NCI-H2107 treated with DMSO at 0.1 percent for 48 hours (cell line): ENCODE results near the gene ZNF831.
A peak's percentile ranks its signal among the peaks of the same experiment; 100 is the strongest.

Experiments used
- DNase-seq: peaks from one replicate; lab custom pipeline; 2025; ENCODE audit not compliant: unreplicated experiment; lab: John Stamatoyannopoulos, UW

ZNF831 gene

DNA sequence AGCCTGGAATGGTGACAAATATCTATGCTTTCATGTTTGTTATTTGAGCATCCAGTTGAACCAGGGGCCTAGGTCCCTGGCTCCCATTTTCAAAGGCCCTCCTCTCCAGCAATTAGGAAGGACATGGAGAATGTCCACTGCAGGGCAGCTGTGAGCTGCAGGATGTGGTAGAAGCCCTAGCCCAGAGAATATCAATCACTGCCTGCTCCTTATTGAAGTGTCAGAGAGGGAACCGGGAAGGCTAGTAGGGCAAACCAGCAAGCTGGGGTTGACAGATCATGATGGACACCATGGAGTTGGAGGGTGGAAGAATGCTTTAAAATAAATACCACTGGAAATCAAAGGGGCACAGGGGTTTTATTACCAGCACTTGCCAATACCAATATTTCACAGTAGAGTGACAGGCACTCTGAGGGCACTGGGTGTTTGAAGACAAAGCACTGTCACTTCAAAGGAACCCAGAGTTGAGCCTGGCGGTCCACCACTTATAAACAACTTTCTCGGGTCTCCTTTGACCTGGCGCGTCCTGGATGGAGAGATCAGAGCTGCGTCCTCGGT, 47.7 kb downstream of the ZNF831 start:
- no peak for DNase-seq

DNA sequence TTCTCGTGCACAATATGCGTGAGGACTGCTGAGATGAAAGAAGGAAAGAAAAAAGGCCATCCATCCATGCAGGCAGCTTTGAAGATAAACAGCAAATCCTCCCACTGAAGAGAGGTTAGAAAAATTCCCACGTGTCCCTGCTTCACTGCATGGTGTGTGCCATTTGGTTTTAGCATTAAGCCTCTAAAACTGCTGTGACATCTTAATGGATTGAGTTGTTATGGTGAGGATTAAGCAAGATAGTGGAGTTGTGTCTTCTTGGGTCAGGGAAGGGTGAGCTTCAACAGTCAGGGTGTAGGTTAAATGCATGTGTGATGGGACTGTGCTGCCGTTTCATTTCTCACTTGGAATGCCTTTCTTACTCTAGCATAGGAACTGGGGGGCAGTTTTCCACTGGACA, 50.5 kb downstream of the ZNF831 start:
- DNase-seq: no peak

DNA sequence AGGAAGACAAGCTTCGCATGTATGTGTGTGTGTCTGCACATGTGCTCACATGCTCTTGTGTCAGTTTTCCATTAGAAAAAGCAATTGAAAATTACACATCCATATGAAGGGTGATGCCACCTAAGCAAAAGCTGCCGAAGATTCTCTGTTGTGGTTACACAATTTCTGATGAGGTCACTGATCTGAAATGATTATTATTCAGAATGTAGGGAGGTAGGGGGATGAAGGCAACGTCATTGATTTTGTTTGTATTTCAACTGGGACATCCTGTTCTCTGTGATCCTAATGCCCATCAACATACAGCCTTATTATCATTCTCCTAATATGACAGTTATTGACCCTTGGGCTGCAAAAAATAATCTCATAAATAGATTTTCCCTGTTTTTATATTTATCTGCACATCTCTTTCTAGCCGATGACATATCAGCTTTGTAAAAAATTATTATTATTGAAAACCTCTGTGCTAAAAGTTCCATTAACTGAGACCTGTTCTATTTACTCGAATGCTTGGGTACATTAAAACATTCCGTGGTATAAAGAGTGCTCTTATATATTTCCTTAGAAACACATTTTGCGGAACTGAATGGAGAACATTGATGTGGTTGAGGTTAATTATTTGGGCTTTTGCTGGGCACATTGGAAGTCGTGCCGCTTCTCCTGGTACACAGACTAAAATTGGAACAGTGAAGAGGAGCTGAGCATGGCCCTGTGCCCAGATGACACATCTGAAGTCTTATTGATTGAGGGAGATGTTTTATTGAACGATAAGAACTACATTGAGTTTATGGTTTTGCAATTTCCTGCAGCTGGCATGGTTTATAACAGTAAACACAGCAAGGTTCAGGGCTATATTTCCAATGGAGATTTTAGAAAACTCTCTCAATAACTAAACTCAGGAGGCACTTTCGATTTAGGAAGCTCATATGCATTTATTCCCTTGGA, 51.3 kb downstream of the ZNF831 start:
- no peak for DNase-seq

DNA sequence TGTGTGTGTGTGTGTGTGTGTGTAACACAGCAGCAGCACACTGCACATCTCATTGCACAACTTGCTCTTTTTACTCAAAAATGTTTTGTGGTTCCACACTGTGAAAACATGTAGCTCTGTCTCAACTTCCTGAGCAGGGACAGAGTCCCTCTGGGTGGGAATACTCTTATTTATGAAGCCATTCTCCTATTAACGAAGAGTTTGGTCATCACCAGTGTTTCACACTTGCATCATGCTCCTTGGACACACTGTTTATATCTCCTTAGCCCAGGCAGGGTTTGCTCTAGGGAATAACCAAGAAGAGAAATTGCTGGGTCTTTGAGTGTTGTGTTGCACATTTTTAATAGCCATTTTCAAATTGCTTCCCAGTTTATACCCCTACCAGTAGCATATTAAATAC, 53.6 kb downstream of the ZNF831 start:
- DNase-seq: no peak

DNA sequence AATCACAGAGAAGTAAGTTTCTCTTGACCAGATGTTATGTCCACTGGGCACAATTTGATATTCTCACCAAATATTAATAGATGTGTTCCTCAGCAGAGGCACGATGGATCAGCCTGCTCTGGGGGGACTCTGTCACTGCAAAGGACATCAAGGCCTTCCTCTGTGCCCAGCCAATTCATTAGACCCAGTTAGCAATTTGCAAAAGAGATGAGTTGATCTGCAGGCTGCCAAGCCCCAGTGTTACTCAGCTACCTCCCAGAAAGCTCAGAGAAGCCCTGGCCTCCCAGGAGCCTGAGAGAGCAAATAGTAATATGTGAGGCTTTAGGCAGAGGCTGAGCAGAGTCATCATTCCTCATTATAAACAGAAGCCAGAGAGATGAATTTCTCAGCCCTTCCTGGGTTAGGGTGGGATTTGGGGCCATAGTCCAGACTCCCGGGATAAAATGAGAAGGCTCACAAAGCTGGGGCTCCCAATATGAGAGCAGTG, 54.2 kb downstream of the ZNF831 start:
- no peak for DNase-seq

DNA sequence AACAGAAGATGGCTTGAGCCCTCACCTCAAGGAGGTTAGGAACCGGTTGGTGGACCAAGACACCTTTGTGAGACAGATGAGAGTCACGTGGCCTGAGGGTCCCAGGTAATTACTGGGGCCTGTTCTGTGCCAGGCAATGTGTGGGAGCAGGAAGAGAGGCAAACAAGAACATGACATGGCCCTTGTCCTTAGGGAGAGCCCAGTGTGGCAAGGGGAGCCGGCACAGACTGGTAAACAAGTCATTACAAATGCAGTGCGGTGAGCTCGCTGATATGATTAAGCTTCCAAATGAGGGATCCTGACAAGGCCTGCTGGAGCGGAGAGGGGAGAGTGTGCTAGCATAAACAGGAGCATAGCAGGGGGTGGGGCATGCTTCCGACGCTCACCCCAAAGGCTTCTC, 55.6 kb downstream of the ZNF831 start:
- no peak for DNase-seq

DNA sequence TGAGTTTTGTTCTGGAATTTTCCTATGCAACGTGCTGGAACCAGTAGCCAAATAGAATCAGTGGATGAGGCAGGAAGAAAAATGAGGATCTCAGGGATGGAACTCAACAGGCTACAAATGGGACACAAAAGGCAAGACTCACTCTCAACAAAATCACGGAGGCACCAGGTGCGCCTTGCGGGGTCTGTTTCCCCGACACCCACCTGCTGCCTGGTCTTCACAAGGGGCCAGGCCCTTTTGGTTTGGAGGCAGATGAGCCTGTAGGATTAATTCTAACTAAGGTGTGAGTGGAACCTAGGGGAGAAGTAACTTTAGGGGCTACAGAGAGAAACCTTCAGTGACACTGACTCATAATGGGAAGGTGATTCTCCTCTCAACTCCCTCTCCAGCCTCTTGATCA, 56.5 kb downstream of the ZNF831 start:
- DNase-seq: no peak

DNA sequence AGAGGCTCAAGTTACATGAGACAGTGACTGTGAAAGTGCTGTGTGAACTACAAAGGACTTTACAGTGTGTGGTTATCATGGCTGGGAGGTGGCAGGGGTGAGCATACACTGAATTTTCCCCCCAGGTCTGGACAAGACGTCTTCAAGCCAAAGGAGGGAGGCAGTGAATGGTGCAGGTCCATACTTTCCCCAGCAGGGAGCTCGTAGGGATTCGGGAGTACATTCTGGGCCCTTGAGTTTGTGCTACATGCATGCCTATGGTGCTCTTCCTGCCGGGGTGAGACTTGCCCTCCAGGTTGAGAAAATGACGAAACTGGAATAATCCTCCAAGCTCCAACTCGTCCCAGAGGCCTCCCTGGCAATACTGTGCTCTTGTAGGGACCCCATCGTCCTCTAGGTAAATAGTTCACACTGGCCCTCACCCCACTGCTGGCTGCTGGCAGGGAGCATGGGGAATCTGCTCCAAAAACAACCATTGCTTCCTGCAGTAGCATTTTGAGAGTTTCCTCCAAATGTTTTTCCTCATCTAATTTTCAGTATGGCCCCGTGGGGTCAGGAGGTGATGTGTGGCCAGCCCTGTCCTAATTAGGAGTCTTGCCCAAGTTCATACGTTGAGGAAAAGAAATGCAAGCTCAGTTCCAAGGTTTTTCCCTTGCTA, 57.6 kb downstream of the ZNF831 start:
- DNase-seq: no peak

DNA sequence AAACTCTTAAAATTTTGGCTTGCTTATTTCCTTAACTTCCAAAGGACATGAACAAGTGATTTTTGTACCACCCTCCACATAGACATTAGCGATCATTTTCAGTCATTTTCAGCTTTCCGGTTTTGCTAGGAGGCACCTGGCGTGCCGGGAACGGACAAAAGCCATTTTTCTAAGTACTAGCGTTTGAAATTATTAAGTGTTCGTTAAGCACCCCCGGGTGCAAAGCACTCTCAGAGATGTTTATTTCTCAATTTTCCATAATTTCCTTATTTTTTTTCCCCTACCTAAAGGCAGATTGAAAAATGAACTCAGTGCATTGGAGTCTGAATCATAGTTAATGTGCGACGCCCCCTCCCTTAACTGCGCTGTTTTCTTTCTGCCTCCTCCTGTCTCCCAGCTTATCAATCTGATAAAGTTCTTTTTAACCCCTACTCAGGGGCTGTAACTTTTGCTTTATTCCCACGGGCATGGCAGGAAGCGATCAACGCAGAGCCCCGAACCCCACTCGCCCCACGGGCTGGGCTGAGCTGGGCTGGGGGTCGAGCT, 58.2 kb downstream of the ZNF831 start:
- DNase-seq: no peak

DNA sequence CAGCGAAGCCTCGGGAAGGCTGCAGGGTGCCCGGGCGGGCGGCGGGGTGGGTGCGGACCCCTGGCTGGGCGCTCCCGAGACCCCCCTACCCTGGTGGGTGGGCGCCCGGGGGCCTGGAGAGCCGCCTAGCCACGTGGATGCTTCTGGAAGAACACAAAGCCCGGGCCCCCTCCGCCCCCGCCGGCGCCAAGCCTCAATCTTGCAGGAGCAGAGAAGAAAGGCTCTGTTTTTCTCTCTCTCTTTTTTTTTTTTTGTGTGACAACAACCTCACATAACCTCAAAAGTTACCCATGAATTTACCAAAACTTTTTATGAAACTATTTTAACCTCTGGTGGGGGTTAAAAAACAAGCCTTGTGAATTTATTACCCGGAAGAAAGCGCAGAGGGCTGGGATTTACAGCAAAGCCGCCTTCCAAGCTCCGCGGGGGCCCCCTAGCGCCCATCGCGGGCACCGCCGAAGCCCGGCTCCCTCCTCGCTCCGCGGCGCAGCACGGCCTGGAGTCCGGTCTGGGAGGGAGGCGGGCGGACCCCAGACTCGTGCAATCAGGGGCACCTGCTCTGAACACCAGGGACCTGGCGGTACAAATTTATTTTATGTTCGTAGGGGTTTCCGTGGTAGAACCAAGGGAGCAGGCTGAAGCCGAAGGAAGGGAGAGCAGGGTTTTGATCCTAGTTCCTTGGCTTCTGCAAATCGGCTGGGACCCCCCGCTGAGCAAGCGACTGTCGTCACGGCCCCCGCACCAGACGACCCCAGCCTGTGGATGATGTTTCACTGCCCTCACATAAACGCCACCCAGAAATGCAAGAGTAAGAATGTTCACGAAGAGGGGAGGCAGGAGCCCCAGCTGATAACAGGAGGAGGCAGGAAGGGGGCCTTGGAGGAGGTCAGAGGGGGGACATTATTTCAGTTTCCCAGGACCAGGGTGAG, 58.9 kb downstream of the ZNF831 start:
- DNase-seq: peak; percentile 26

DNA sequence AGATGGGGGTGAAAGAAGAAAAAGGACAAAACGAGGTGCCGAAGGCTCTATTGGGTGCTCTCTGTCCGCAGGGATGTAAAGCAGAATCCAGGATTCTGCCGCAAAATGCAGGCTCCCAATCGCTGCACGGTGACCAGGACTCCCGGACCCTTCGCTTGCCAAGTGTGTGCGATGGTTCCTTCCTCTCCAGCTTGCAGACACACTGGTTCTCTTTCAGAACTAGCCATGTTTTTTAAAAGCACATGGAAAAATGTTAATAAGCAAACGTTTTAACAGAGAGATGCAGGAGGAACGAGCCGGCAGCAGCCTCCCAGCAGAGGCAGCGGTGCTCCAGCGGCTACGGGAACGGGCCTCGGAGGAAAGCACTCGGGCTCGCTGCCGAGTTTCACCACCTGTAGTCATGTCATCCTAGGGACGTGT, 59.6 kb downstream of the ZNF831 start:
- no peak for DNase-seq

DNA sequence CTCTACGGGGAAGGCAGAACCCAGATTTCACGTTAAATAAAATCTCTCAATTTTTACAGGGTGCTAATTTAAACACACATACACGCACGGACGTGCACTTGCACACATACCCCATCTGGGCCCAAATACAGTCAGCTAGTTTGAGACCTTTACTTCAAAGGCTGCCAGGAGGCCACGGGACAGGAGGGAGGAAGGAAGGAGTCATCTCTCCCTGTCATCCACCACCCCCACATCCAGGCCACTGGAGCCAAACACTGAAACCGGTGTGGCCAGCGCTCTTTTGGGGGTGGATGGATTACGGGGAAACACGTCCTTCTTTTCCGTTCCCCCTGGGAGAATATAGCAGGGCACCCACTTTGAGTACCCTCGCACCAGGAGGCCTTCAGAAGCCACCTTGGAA, 60.1 kb downstream of the ZNF831 start:
- DNase-seq: no peak

DNA sequence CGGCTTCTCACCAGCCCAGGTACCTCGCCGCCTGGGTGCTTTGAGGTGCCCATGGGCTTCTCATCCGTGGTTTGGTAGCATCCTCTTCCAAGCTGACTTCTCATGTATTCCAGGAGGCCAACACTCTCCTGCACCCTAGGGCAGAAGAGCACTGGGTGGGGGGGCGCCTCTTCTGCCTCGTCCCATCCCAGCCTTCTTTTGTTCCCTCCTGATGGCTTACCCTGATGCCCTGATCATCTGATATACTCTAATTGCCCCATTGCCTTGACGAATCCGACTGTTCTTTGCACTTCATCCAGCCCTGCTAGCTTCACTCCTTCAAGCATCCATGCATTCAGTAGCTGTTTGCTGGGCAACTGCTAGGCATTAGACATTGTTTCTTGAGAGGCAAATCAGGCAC, 60.6 kb downstream of the ZNF831 start:
- no peak for DNase-seq

DNA sequence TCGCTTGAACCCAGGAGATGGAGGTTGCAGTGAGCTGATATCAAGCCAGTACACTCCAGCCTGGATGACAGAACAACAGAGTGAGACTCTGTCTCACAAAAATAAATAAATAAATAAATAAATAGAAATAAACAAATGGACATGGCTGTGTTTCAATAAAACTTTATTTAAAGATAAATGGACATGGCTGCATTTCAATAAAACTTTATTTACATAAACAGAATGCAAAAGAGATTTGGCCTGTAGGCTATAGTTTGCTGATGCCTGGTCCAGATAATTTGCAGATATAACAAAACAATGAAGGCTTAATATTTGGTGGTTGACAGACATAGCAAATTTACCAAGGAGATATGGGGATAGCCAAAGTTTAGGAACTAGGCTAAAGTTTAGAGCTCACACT, 66.8 kb downstream of the ZNF831 start:
- no peak for DNase-seq

DNA sequence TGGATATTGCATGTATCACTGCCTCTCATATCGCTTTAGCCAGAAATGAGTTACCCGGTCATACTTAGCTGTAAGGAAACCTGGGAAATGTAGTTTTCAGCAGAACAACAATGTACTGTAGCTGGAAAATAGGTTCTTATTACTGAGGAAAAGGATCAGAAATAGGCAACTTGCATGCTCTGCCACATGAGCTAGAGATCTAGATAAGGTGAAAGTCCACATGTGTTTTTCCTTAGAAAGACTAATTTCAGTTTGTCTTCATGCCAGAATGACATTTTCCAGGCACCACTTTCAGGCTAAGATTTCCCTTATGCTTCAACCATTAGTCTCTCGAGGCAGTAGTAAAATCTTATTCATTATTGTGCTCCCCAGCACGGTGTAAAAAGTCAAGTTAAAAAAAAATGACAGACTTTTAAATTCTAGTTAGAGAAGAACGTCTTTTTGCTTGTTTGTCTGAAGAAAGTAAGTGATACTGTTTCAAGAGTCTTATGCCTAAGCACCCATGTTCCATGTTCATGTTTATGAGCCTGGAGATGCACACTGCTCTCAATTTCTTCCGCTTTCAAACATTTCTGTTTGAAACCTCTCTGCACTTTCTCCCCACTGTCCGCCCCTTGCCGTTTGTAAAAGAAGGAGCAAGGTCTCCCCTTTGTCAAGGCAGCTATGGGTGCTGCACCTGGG, 67.6 kb downstream of the ZNF831 start:
- DNase-seq: no peak

DNA sequence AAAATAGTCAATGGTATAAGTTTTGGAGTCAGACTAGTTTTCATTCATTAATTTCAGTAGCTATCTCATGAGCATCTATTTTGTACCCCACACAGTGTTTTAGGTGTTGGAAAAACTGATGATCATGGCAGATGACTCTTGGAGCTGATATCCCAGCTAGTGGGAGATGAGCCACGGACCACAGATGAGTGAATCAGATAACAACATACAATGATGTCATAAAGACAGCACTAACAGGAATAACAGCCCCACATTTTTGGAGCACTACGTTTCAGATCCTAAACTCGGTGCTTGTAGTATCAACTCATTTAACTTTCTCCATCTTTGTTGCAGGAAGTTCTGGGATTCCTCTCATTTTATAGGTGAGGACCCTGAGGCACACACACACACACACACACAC, 69.0 kb downstream of the ZNF831 start:
- DNase-seq: no peak

DNA sequence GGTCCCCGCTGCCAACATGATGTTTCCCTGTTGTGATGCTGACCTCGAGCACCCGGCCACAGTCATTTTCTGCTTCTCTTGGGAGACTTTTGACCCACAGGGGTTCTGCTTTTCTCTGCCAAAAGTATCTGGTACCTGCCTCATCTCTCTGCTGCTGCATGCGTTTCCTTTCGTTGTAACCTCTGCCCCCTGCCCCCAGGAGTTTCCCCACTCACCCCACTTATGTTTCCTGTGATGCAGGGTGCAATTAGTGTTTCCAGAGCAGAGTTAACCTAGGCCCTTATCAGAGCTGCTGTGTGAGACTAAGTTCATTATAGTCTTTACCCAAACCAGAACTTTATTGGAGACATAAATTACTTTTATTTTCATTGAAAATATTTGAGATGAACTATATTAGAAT, 71.6 kb downstream of the ZNF831 start:
- no peak for DNase-seq

DNA sequence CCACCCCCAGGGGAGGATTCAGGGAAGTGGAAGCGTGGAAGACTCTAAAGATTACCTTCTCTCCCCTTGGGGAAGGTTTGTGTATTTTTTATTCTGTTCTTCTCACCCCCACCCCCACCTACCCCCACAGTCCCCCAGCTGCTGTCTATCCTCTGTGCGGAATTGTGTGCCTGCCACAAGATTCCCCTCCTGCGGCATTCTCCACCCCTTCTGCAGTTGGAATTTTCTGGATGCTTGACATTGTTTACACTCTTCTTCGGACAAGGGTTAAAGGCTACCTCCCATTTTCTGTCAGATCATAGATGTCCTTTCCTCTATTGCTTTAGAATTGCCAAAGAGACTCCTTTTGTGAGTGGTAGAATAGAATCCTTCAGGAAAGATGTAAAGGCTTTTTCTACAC, 76.4 kb downstream of the ZNF831 start:
- no peak for DNase-seq

DNA sequence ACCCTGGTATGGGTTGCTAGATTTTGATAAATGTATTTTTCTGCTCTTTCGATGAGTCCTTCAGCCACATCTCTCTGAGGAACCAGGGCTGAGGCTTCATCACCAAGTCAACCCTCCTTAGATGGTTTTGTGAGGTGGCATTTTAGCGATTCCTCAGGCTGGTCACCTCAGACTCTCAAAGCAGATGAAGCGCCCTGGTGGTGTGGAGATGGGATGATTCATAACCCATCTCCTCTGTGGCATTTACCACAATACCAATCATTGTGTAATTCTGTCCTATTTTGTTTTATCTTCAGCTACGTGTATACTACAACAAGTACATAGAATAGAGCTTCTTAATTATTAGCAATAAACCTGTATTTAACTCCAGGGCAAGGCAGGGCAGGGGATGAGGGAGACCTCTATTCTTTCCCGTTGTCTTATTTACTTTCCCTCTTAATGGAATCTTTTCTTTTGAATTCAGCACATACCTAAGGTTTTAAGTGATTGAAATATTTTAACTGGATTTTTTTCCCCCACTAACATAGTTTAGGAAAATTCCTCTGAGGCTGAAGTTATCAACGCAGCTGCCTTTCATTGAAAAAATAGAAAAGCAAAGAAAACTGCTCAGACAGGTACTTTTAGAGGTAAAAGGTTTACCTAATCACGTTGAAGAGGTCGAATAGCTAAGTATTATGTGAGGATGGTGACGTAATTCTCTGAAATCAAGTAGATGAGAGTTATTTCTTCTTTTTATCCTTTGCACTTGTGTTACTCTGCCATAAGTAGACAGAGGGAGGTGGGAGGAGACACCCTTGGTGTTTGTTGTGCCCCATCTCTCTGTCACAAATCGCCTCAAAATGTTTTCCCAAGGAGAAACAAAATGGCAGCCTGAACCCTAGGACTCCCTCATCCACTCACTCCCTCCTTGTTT, 79.3 kb downstream of the ZNF831 start:
- DNase-seq: no peak
